Lower leg skin (tissue), 3 donors: ENCODE measurements around the gene TUBB6.

Source experiments
- POLR2A ChIP-seq, 2 donors: fragments of 450-650 bp; IDR thresholded peaks; one replicate each; pipeline ENCODE4 v1.6.1; 2016 to 2017; ENCODE audit warnings: antibody characterized with exemption in 2 of 2, mild to moderate bottlenecking in 1 of 2, moderate library complexity in 1 of 2
- TF ChIP-seq, protein P1 (sequence below), 3 donors: fragments of 450-650 bp; IDR thresholded peaks; one replicate each; pipeline ENCODE4 v1.5.1; 2016; ENCODE audit warnings: antibody characterized with exemption in 3 of 3, mild to moderate bottlenecking in 3 of 3, moderate library complexity in 2 of 3

DNA sequence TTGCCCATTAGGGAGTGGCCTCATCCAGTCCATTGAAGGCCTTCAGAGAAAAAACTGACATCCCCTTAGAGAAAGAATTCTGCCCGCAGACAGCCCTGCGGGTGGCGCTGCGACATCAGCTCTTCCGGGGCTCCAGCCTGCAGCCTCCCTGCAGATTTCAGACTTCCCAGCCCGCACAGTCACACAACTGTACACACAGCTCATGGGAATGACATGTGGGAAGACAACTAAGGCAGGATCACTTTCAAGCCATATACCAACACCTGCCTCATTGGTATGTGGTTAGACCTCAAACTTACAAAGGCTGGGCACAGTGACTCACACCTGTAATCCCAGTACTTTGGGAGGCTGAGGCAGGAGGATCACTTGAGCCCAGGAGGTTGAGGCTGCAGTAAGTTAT is 24.8 kb upstream of the TUBB6 start:
- TF ChIP-seq, protein P1, sequence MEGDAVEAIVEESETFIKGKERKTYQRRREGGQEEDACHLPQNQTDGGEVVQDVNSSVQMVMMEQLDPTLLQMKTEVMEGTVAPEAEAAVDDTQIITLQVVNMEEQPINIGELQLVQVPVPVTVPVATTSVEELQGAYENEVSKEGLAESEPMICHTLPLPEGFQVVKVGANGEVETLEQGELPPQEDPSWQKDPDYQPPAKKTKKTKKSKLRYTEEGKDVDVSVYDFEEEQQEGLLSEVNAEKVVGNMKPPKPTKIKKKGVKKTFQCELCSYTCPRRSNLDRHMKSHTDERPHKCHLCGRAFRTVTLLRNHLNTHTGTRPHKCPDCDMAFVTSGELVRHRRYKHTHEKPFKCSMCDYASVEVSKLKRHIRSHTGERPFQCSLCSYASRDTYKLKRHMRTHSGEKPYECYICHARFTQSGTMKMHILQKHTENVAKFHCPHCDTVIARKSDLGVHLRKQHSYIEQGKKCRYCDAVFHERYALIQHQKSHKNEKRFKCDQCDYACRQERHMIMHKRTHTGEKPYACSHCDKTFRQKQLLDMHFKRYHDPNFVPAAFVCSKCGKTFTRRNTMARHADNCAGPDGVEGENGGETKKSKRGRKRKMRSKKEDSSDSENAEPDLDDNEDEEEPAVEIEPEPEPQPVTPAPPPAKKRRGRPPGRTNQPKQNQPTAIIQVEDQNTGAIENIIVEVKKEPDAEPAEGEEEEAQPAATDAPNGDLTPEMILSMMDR (IDR thresholded peaks at IDR 0.05): no peak
- TF ChIP-seq POLR2A (IDR thresholded peaks at IDR 0.05): no peak
